ENCODE measurements around the gene AKNA. TPM values are rescaled to one million over a fixed set of nuclear protein-coding genes. Genes with fewer than 3 reads are reported as not detected.

Gene AKNA
- polyA plus RNA-seq, 3 donors, result 3.3 to 147 (median 7.3) TPM

DNA sequence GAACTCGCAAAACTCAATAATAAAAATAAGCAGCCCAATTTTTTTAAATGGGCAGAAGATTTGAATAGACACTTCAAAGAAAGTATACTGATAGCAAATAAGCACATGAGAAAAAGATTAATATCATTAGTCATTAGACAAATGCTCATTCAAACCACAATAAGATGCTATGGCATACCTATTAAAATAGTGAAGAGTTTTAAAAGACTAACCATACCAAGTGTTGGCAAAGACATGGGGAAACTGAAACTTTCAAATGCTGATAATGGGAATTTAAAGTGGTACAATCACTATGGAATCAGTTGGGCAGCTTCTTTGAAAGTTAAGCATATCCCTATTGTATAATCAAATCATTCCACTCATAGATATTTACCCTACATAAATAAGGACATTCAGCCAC, 91.4 kb downstream of the AKNA start:
- H3K4me1 Mint-ChIP-seq, result no peaks in the 10 kb centered on the region
- Histone ChIP-seq H3K4me1 (ENCODE audit: control insufficient read depth in 1 of 2, insufficient read depth in 2 of 2, low read length in 2 of 2) (no peaks in the 10 kb centered on the region), H3K9me3 (replicated peaks in 1 of 2; ENCODE audit: control insufficient read depth in 1 of 2, insufficient read depth in 1 of 2, low read length in 2 of 2) (peaks cover 5 to 12% of the 10 kb centered on the region in 2 donors), H3K79me2 (ENCODE audit: insufficient read depth, low read length) (no peaks in the 10 kb centered on the region), H2AFZ (ENCODE audit: insufficient read depth, low read depth, low read length, poor library complexity, severe bottlenecking) (no peak overlapping the region), H3K9ac (ENCODE audit: insufficient read depth, low read length, poor library complexity, severe bottlenecking) (no peak overlapping the region), H3K4me2 (replicated peaks; ENCODE audit: extremely low read depth, low read length, poor library complexity, severe bottlenecking) (no peak overlapping the region), H3K4me3 (replicated peaks in 1 of 3; ENCODE audit: low read depth in 2 of 3, low read length in 3 of 3) (no peak overlapping the region), H4K20me1 (ENCODE audit: insufficient read depth, low read length) (no peaks in the 10 kb centered on the region), H3K36me3 (replicated peaks in 1 of 2; ENCODE audit: control insufficient read depth in 1 of 2, insufficient read depth in 2 of 2, low read length in 2 of 2) (no peaks in the 10 kb centered on the region), H3K27me3 (ENCODE audit: control insufficient read depth in 2 of 2, insufficient read depth in 2 of 2, low read length in 2 of 2) (peaks cover 0 to 8% of the 10 kb centered on the region in 2 donors), H3K27ac (ENCODE audit: low read depth in 1 of 2, low read length in 2 of 2) (no peak overlapping the region)
- peaks cover 4 to 6% (median 6%) of the 10 kb centered on the region in 3 donors for H3K27me3 Mint-ChIP-seq (ENCODE audit: low read depth in 3 of 3)
- intact Hi-C loops (cut with micrococcal nuclease), result no loop called here
- TF ChIP-seq, protein P1, sequence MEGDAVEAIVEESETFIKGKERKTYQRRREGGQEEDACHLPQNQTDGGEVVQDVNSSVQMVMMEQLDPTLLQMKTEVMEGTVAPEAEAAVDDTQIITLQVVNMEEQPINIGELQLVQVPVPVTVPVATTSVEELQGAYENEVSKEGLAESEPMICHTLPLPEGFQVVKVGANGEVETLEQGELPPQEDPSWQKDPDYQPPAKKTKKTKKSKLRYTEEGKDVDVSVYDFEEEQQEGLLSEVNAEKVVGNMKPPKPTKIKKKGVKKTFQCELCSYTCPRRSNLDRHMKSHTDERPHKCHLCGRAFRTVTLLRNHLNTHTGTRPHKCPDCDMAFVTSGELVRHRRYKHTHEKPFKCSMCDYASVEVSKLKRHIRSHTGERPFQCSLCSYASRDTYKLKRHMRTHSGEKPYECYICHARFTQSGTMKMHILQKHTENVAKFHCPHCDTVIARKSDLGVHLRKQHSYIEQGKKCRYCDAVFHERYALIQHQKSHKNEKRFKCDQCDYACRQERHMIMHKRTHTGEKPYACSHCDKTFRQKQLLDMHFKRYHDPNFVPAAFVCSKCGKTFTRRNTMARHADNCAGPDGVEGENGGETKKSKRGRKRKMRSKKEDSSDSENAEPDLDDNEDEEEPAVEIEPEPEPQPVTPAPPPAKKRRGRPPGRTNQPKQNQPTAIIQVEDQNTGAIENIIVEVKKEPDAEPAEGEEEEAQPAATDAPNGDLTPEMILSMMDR (IDR thresholded peaks at IDR 0.05), result no peak
- WGBS (ENCODE audit: insufficient coverage), result no CpG with 5 or more reads among the region's 1 CpG
- no peak overlapping the region for H3K27ac Mint-ChIP-seq
- no peak overlapping the region for H3K4me3 Mint-ChIP-seq
- no peaks in the 10 kb centered on the region for H3K36me3 Mint-ChIP-seq
- DNase-seq, result no peak
- H3K9me3 Mint-ChIP-seq, result peaks cover 5 to 29% (median 19%) of the 10 kb centered on the region in 7 donors

- H3K4me1 ChIP-seq (ENCODE audit: control insufficient read depth in 1 of 2, insufficient read depth in 2 of 2, low read length in 2 of 2), result no peaks in the 10 kb centered on the region
Observed at GRCh38 chr9:114294664-114295063, 93.1 kb downstream of the AKNA start.

More at GRCh38 chr9:114294664-114295063, 93.1 kb downstream of the AKNA start:
- Histone ChIP-seq H3K36me3 (replicated peaks in 1 of 2; ENCODE audit: control insufficient read depth in 1 of 2, insufficient read depth in 2 of 2, low read length in 2 of 2) (no peaks in the 10 kb centered on the region), H3K9ac (ENCODE audit: insufficient read depth, low read length, poor library complexity, severe bottlenecking) (no peak overlapping the region), H2AFZ (ENCODE audit: insufficient read depth, low read depth, low read length, poor library complexity, severe bottlenecking) (no peak overlapping the region), H3K27ac (ENCODE audit: low read depth in 1 of 2, low read length in 2 of 2) (no peak overlapping the region), H4K20me1 (ENCODE audit: insufficient read depth, low read length) (no peaks in the 10 kb centered on the region), H3K4me2 (replicated peaks; ENCODE audit: extremely low read depth, low read length, poor library complexity, severe bottlenecking) (no peak overlapping the region), H3K9me3 (replicated peaks in 1 of 2; ENCODE audit: control insufficient read depth in 1 of 2, insufficient read depth in 1 of 2, low read length in 2 of 2) (peaks cover 5 to 12% of the 10 kb centered on the region in 2 donors), H3K27me3 (ENCODE audit: control insufficient read depth in 2 of 2, insufficient read depth in 2 of 2, low read length in 2 of 2) (peaks cover 0 to 8% of the 10 kb centered on the region in 2 donors), H3K79me2 (ENCODE audit: insufficient read depth, low read length) (no peaks in the 10 kb centered on the region), H3K4me3 (replicated peaks in 1 of 3; ENCODE audit: low read depth in 2 of 3, low read length in 3 of 3) (no peak overlapping the region)
- H3K4me3 Mint-ChIP-seq, result no peak overlapping the region
- H3K9me3 Mint-ChIP-seq, result peaks cover 5 to 29% (median 19%) of the 10 kb centered on the region in 7 donors
- TF ChIP-seq, protein P1 (IDR thresholded peaks at IDR 0.05), result no peak
- no peaks in the 10 kb centered on the region for H3K4me1 Mint-ChIP-seq
- peaks cover 6 to 11% (median 7%) of the 10 kb centered on the region in 3 donors for H3K27me3 Mint-ChIP-seq (ENCODE audit: low read depth in 3 of 3)
- intact Hi-C loops (cut with micrococcal nuclease), result loop anchor here (5.0 kb wide), 2 partner anchors 137 to 187 kb away; partner anchors contain the start of gene COL27A1 (in 1 of the 2)
- no peak for DNase-seq
- no peaks in the 10 kb centered on the region for H3K36me3 Mint-ChIP-seq
- no peak overlapping the region for H3K27ac Mint-ChIP-seq
